Astrocyte of the spinal cord (primary cell): ENCODE measurements around the gene ASB10.

Source experiments
- DNase-seq: peaks from one replicate; pipeline ENCODE4 v3.0.0; 2011; ENCODE audit warnings: low read depth, low spot score
- H3K4me3 ChIP-seq: 2 replicates; pipeline ENCODE4 v1.5.1; 2011; ENCODE audit warnings: low read depth, mild to moderate bottlenecking, low read length, moderate library complexity
- CTCF ChIP-seq: IDR thresholded peaks from 2 replicates; pipeline ENCODE4 v1.5.1; 2012; ENCODE audit warnings: low read depth, mild to moderate bottlenecking, low read length, inconsistent platforms
- in situ Hi-C: cut with HindIII; loops from 2 replicates; pipeline ENCODE4 v1.10.0; 2017; ENCODE audit warnings: low sequenced_read_pairs

ASB10 gene

GRCh38 chr7:151175793-151176311, 11.2 kb downstream of the ASB10 start:
- TF ChIP-seq CTCF = no peak
- no peak overlapping the region for H3K4me3 ChIP-seq
- DNase-seq = no peak
- in situ Hi-C loops = no loop called here

DNA sequence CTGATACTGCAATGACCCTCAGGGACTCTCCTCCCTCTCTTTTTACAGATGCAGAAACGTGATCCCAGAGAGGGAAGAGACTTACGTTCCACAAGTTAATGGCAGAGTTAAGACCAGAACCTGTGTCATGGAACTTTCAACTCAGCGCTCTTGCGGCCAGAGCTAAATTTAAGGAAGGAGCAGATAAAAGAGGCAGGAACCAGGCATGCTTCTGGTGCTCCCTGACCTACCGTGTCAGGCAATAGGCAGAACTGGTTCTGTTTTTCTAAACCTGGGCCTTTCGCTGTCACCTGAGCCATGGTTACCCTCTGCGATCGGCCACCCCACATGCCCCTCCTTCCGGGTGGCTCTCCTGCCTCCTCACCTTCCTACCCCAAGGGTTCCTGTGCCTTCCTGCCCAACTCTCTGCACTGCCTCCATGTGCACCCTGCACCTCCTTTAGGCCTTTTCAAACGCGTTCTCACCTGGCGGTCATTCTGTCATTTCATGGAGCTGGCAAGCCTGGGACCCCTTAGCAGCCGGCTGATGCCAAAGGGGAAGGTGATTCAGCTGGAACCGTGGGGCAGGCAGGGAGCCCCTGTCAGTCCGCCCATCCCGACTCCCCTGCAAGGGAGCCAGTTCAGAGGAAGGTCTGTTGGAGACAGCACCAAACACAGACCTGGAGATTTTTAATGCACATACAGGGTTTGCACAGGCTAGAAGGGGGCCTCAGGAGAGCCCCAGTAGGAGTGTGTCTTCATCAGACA, 11.8 kb downstream of the ASB10 start:
- H3K4me3 ChIP-seq = no peak overlapping the region
- no peak for DNase-seq
- no peak for TF ChIP-seq CTCF
- in situ Hi-C loops = no loop called here

DNA sequence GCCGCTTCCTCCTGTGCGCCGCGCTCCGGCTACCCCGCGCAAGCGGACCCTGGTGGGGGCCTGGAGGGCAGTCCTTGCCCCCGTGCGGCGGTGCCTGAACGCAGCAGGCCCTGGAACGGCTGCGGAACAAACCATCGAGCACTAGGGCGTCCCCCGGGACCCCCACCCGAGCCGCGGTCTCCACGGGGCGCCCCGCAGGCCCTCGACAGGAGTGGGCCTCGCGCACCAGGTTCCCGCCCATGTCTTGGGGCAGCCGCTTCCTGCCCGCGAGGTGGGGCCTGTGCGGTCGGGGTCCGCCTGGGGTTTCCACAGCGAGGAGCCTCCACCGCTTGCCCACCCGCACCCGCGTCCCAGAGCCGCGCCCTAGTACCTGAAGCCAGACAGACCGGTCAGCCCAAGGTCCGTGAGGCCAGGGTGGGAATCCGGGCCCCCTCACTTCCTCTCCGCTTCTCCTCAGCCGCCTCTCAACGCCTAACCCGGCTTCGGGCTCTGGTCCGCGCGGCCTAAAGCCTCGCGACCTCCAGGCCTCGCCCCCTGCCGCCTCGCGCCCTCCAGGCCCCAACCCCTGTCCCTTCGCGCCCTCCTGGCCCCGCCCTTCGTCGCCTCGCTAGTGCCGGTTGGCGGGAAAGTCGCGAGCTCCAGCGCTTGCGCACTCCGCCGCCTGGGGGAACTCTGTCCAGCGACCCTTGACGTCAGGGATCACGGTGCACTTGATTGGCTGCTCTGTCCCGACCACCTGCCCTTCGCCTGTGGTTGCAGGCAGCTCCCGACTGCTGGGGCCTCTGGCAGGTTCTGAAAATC, 12.6 kb downstream of the ASB10 start:
- TF ChIP-seq CTCF = no peak
- no peak overlapping the region for H3K4me3 ChIP-seq
- in situ Hi-C loops = no loop called here
- DNase-seq = no peak

- no peak overlapping the region for H3K4me3 ChIP-seq
- no peak for TF ChIP-seq CTCF
- in situ Hi-C loops = no loop called here
- no peak for DNase-seq
Measured at GRCh38 chr7:151173386-151174245, 13.4 kb downstream of the ASB10 start.

DNA sequence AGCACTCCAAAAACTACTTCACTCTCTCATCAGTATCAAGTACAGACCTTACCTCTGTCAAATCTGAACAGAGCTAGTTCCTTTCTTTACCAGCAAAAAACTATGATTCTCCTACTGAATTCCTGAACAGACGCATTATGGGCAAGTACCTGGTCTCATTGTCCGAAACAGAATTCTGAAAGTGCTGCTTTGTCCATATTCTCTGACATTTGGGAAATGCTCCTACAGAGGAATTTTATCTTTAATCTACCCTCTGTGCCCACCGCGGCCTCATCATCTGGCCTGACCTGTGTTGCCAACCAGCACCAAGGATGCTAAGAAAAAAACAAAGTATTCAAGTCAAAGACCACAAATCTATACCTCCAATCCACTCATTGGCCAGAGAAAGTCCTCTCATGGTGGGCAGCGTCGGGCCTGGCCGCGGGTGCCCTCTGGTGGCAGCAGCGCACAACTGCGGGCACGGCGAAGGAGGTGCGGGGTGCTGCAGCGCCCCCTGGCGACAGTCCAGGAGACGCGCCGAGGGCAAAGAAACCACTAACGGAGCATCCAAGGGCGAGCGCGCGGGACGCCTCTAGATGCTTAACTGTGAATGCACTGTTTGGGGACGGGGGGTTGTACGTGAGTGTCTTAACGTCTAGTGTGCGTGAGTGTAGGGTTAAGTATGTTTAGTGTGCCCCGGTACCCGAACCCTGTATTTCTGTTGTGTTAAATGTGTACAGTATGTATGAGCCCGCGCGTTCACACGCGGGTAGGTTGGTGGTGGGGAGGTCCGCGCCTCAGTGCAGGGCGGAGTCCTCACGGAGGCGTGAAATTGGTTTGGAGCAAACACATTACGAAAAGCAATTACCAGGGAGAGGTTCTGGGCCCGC, 14.5 kb downstream of the ASB10 start:
- in situ Hi-C loops = no loop called here
- no peak overlapping the region for H3K4me3 ChIP-seq
- peak; percentile 100 for TF ChIP-seq CTCF
- DNase-seq = peak; percentile 72
